Fibroblast of lung (primary cell): ENCODE results near the gene IL26.

Experiments used
- EZH2 ChIP-seq: IDR thresholded peaks from 2 replicates; pipeline ENCODE4 v1.5.1; 2012; ENCODE audit warnings: low read length, control low read depth, mild to moderate bottlenecking; ENCODE audit errors: missing control alignments
- TF ChIP-seq, protein P1 (sequence below), 2 donors: IDR thresholded peaks in 1 of 2; conservative IDR thresholded peaks in 1 of 2; 1 replicate in 1 of 2; 2 replicates in 1 of 2; pipeline ENCODE4 v1.5.1; 2011 to 2012; ENCODE audit warnings: low read length in 2 of 2, control low read depth in 1 of 2, inconsistent platforms in 1 of 2, low read depth in 1 of 2, mild to moderate bottlenecking in 1 of 2

DNA sequence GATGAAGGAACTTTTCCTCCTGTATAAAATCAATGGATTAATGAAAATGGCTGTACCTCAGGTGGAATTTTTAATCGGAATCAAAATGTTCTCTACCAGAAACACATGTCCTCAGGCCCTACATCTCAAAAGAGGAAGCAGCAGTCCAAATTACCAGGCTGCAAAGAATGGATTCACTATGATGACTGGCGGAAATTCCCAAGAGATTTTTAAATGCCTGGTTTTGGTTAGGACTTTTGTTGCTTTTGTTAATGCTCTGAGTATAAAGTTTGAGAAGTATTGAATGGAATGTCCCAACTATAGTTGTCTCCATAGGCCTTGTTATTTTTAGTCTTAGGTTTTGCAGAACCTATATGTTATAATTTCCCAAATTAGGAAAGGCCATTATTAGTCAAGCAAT, 54.9 kb downstream of the IL26 start:
- TF ChIP-seq, protein P1, sequence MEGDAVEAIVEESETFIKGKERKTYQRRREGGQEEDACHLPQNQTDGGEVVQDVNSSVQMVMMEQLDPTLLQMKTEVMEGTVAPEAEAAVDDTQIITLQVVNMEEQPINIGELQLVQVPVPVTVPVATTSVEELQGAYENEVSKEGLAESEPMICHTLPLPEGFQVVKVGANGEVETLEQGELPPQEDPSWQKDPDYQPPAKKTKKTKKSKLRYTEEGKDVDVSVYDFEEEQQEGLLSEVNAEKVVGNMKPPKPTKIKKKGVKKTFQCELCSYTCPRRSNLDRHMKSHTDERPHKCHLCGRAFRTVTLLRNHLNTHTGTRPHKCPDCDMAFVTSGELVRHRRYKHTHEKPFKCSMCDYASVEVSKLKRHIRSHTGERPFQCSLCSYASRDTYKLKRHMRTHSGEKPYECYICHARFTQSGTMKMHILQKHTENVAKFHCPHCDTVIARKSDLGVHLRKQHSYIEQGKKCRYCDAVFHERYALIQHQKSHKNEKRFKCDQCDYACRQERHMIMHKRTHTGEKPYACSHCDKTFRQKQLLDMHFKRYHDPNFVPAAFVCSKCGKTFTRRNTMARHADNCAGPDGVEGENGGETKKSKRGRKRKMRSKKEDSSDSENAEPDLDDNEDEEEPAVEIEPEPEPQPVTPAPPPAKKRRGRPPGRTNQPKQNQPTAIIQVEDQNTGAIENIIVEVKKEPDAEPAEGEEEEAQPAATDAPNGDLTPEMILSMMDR (conservative IDR thresholded peaks at IDR 0.05 in 1 of 2, IDR thresholded peaks at IDR 0.05 in 1 of 2; ENCODE audit: low read depth in 1 of 2, low read length in 2 of 2): no peak
- TF ChIP-seq EZH2: no peak
